Panc1 (cell line): ENCODE data around the gene MTHFD1. TPM values are rescaled to one million over a fixed set of nuclear protein-coding genes. Genes with fewer than 3 reads are reported as not detected.

ENCODE experiments used
- ATAC-seq: fragments of 200-7000 bp; cut with Tn5 transposase; 2 replicates; pipeline ENCODE4 v1.9.1; 2020; ENCODE audit warnings: mild to moderate bottlenecking, moderate library complexity
- BruUV-seq: library from RNA; stranded (reverse); fragments of 400-500 nt; replicated peaks from 2 replicates; lab custom pipeline; 2021; lab: Mats Ljungman, UMichigan
- CTCF ChIA-PET: fragments of 300-600 bp; sonication (Branson Sonifier 250); formaldehyde crosslinking; loops from one replicate; lab custom pipeline; 2022; ENCODE audit warnings: antibody characterized with exemption; lab: Charles Lee
- POLR2A ChIA-PET: fragments of 300-600 bp; sonication (Branson Sonifier 250); formaldehyde crosslinking; loops from one replicate; lab custom pipeline; 2022; ENCODE audit warnings: antibody characterized with exemption; lab: Charles Lee
- DNase-seq: peaks from one replicate; pipeline ENCODE4 v3.0.0-alpha.2; 2010; ENCODE audit warnings: low read depth, low spot score
- H3K27ac ChIP-seq: 2 replicates; pipeline ENCODE4 v1.5.1; 2011; ENCODE audit warnings: mild to moderate bottlenecking, low read length, inconsistent platforms
- H3K27me3 ChIP-seq: fragments of 200-500 bp; sonication (Bioruptor generic); 2 replicates; pipeline ENCODE4 v1.6.0; 2014; ENCODE audit warnings: low read length, inconsistent platforms; ENCODE audit not compliant: control insufficient read depth, insufficient read depth
- H3K36me3 ChIP-seq: fragments of 200-500 bp; sonication (Bioruptor generic); 2 replicates; pipeline ENCODE4 v1.5.1; 2014; ENCODE audit warnings: inconsistent platforms, mild to moderate bottlenecking, low read length, moderate library complexity; ENCODE audit not compliant: control insufficient read depth, insufficient read depth
- H3K4me1 ChIP-seq: 2 replicates; pipeline ENCODE4 v1.5.1; 2011; ENCODE audit warnings: inconsistent platforms, mild to moderate bottlenecking, low read length, moderate library complexity; ENCODE audit not compliant: control insufficient read depth, insufficient read depth
- H3K4me3 ChIP-seq, 2 experiments: 2 replicates each; pipeline ENCODE4 v1.5.1; 2011 to 2012; ENCODE audit warnings: low read depth in 2 of 2, low read length in 2 of 2, mild to moderate bottlenecking in 2 of 2, inconsistent platforms in 1 of 2, moderate library complexity in 1 of 2
- H3K9me3 ChIP-seq: fragments of 200-500 bp; sonication (Bioruptor generic); 2 replicates; pipeline ENCODE4 v1.5.1; 2014; ENCODE audit warnings: low read depth, mild to moderate bottlenecking, inconsistent platforms, low read length, moderate library complexity; ENCODE audit not compliant: control insufficient read depth, insufficient read depth
- CTCF ChIP-seq: fragments of 450-650 bp; IDR thresholded peaks from 2 replicates; pipeline ENCODE4 v1.5.1; 2017; ENCODE audit warnings: mild to moderate bottlenecking
- POLR2AphosphoS5 ChIP-seq: IDR thresholded peaks from 2 replicates; pipeline ENCODE4 v1.6.1; 2012; ENCODE audit warnings: mild to moderate bottlenecking, low read depth, low read length, moderate library complexity
- SIN3A ChIP-seq: IDR thresholded peaks from 2 replicates; pipeline ENCODE4 v1.6.1; 2012; ENCODE audit warnings: low read depth, mild to moderate bottlenecking, low read length, moderate library complexity, borderline replicate concordance; ENCODE audit not compliant: insufficient read depth
- TCF7L2 ChIP-seq: IDR thresholded peaks from 2 replicates; pipeline ENCODE4 v1.6.1; 2011; ENCODE audit warnings: mild to moderate bottlenecking, low read depth, low read length, inconsistent platforms
- in situ Hi-C: cut with HindIII; loops from 2 replicates; pipeline ENCODE4 v1.10.0; 2016; ENCODE audit warnings: low sequenced_read_pairs, low pct_unique_long_range_greater_than_20kb
- intact Hi-C: fragments of 100-400 bp; cut with micrococcal nuclease; formaldehyde crosslinking; loops from one replicate; pipeline ENCODE4 v1.10.0; 2022; ENCODE audit not compliant: unreplicated experiment
- total RNA-seq: library from RNA; stranded (reverse); gene quantifications from one replicate; pipeline ENCODE4 v1.2.1, GENCODE V29; 2021; ENCODE audit not compliant: unreplicated experiment
- TF ChIP-seq, protein P1 (sequence below), 2 experiments: IDR thresholded peaks; 2 replicates each; pipeline ENCODE4 v1.6.1; 2011 to 2012; ENCODE audit warnings: low read depth in 2 of 2, control low read depth in 1 of 2, low read length in 1 of 2, mild to moderate bottlenecking in 1 of 2, moderate library complexity in 1 of 2; ENCODE audit not compliant: insufficient read depth in 1 of 2

Gene MTHFD1
- total RNA-seq, 1 experiment from 2014 or later: 141 TPM

DNA sequence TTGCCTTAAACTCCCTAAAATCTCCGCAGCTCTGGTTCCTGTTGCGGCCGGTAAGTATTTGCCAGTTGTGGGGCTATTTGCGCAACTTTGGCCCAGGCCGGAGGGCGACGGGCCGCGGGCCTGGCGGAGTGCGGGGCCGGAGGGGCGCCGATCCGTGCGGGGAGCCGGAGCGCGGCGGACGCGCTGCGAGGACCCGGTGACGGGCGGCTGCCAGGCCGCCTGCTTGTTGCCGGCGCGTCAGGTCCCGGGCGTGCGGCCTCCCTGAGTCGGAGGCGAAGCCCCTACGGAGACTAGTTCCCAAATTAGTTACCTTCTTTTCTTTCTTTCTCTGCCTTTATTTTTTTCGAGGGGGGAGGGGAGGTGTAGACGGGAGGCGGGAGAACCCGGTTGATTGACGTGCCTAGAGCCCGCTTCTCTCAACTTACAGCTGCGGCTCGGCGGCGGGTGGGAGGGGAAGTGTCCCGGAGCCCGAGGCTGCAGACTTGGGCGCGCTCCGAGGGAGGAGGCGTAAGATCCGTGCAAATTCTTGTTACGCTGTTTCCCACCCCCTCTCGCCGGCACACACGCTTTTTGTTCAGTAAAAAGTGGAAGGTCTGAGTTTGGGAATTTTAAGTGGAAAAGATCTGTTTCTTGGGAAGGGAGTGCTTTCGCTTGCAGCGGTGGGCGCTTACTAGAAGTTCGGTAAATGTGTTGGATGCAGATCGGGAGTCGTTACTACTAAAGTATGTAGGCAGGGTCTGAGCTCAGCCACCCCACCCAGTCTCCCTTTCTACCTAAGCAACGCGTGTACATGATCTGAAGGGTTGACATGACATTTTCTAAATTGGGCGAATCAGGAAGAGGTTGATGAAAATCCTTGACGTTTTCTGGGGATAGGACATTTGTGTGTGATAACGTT is 117.0 kb downstream of the MTHFD1 start:
- no peaks in the 10 kb centered on the region for H3K27me3 ChIP-seq
- no TSS peak for BruUV-seq
- CTCF ChIA-PET: no interaction called here
- no peaks in the 10 kb centered on the region for H3K9me3 ChIP-seq
- POLR2A ChIA-PET: interaction anchor here (0.6 to 0.7 kb wide), 2 partner anchors 62 to 325 kb away, joined by 4 to 6 read pairs; no protein-coding TSS in a partner anchor
- H3K36me3 ChIP-seq: peaks cover 9% of the 10 kb centered on the region; the same call in 1 of the 2 replicates
- DNase-seq (no peak), ATAC-seq (peak; percentile 61)
- peak overlapping the region; percentile 91 for H3K27ac ChIP-seq
- H3K4me1 ChIP-seq: peaks cover 41% of the 10 kb centered on the region
- intact Hi-C loops (no loop called here), in situ Hi-C loops (no loop called here)
- no peak for TF ChIP-seq SIN3A
- TF ChIP-seq CTCF: no peak
- TF ChIP-seq TCF7L2: no peak; the same call in none of the 2 replicates
- TF ChIP-seq, protein P1, sequence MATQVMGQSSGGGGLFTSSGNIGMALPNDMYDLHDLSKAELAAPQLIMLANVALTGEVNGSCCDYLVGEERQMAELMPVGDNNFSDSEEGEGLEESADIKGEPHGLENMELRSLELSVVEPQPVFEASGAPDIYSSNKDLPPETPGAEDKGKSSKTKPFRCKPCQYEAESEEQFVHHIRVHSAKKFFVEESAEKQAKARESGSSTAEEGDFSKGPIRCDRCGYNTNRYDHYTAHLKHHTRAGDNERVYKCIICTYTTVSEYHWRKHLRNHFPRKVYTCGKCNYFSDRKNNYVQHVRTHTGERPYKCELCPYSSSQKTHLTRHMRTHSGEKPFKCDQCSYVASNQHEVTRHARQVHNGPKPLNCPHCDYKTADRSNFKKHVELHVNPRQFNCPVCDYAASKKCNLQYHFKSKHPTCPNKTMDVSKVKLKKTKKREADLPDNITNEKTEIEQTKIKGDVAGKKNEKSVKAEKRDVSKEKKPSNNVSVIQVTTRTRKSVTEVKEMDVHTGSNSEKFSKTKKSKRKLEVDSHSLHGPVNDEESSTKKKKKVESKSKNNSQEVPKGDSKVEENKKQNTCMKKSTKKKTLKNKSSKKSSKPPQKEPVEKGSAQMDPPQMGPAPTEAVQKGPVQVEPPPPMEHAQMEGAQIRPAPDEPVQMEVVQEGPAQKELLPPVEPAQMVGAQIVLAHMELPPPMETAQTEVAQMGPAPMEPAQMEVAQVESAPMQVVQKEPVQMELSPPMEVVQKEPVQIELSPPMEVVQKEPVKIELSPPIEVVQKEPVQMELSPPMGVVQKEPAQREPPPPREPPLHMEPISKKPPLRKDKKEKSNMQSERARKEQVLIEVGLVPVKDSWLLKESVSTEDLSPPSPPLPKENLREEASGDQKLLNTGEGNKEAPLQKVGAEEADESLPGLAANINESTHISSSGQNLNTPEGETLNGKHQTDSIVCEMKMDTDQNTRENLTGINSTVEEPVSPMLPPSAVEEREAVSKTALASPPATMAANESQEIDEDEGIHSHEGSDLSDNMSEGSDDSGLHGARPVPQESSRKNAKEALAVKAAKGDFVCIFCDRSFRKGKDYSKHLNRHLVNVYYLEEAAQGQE (IDR thresholded peaks at IDR 0.05; ENCODE audit: insufficient read depth in 1 of 2, low read depth in 2 of 2, low read length in 1 of 2): no peak
- TF ChIP-seq POLR2AphosphoS5: no peak; the same call in 1 of the 2 replicates
- H3K4me3 ChIP-seq: peak overlapping the region; percentile 83 to 94

DNA sequence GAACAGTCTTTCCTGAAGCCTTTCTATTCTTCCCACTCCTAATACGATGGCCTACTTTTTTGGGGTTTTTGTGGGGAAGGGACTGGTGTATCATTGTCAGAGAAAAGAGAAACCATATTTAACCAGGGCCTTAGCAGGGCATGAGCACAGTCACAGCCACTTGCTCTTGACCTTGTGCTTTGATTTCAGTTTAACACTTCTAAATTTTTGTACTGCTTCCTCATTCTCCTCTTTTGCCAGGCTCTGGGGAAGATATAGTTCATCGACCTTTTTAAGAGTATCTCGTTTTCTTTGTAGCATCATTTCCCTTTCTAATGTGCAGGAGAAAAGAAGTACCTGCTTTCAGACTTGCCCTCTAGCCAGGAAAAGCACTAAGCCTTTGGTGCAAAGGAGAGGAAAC is 118.6 kb downstream of the MTHFD1 start:
- Histone ChIP-seq H3K36me3 (peaks cover 9% of the 10 kb centered on the region; the same call in 1 of the 2 replicates), H3K4me3 (peak overlapping the region; percentile 83 to 94), H3K27me3 (no peaks in the 10 kb centered on the region), H3K4me1 (peaks cover 40% of the 10 kb centered on the region), H3K27ac (peak overlapping the region; percentile 81), H3K9me3 (no peaks in the 10 kb centered on the region)
- no TSS peak for BruUV-seq
- ATAC-seq (no peak), DNase-seq (no peak)
- intact Hi-C loops: no loop called here
- ChIA-PET CTCF (no interaction called here), POLR2A (no interaction called here)
- in situ Hi-C loops: no loop called here
- no peak for TF ChIP-seq TCF7L2
